Lower lobe of right lung (tissue), 2 donors: ENCODE data around the gene AHI1. TPM values are rescaled to one million over a fixed set of nuclear protein-coding genes. Genes with fewer than 3 reads are reported as not detected.

Source experiments
- ATAC-seq, 2 donors: fragments of 200-7000 bp; cut with Tn5 transposase; one replicate each; pipeline ENCODE4 v1.9.1; 2020 to 2022; ENCODE audit warnings: mild to moderate bottlenecking in 2 of 2, moderate library complexity in 2 of 2
- DNase-seq: peaks from one replicate; pipeline ENCODE4 v3.0.0-alpha.2; 2020
- H3K27ac ChIP-seq: fragments of 200-600 bp; one replicate; pipeline ENCODE4 v1.8.0; 2022
- H3K27me3 ChIP-seq: fragments of 200-600 bp; one replicate; pipeline ENCODE4 v1.8.0; 2022; ENCODE audit warnings: low read depth
- H3K36me3 ChIP-seq: fragments of 200-600 bp; one replicate; pipeline ENCODE4 v1.8.0; 2022; ENCODE audit warnings: mild to moderate bottlenecking
- H3K4me1 ChIP-seq: fragments of 200-600 bp; one replicate; pipeline ENCODE4 v1.8.0; 2022
- H3K4me3 ChIP-seq: fragments of 200-600 bp; one replicate; pipeline ENCODE4 v1.8.0; 2022; ENCODE audit warnings: mild to moderate bottlenecking
- H3K9me3 ChIP-seq: fragments of 200-600 bp; one replicate; pipeline ENCODE4 v1.8.0; 2022
- intact Hi-C: fragments of 100-400 bp; cut with DNase I; formaldehyde crosslinking; loops from one replicate; pipeline ENCODE4 v1.11.0; 2022
- total RNA-seq: library from RNA; stranded (reverse); fragmentation: NEBNext Ultra II Directional; extraction: Animal tissue kit (Norgen Biotek cat#: 25700); gene quantifications from one replicate; pipeline ENCODE4 v1.2.1, GENCODE V29; 2021
- TF ChIP-seq, protein P1 (sequence below): fragments of 200-600 bp; IDR thresholded peaks from one replicate; pipeline ENCODE4 v1.8.0; 2022; ENCODE audit warnings: antibody characterized with exemption, mild to moderate bottlenecking
- donor health status: DM: no; HTN: yes; CAD: no; lungs with severe emphysema.

AHI1 gene
- total RNA-seq, 1 donor from 2014 or later, result 31.7 TPM

- H3K27me3 ChIP-seq, result no peaks in the 10 kb centered on the region
- H3K4me3 ChIP-seq, result no peak overlapping the region
- DNase-seq (no peak), ATAC-seq (no peak)
- no peak overlapping the region for H3K27ac ChIP-seq
- intact Hi-C loops, result no loop called here
- TF ChIP-seq, protein P1, sequence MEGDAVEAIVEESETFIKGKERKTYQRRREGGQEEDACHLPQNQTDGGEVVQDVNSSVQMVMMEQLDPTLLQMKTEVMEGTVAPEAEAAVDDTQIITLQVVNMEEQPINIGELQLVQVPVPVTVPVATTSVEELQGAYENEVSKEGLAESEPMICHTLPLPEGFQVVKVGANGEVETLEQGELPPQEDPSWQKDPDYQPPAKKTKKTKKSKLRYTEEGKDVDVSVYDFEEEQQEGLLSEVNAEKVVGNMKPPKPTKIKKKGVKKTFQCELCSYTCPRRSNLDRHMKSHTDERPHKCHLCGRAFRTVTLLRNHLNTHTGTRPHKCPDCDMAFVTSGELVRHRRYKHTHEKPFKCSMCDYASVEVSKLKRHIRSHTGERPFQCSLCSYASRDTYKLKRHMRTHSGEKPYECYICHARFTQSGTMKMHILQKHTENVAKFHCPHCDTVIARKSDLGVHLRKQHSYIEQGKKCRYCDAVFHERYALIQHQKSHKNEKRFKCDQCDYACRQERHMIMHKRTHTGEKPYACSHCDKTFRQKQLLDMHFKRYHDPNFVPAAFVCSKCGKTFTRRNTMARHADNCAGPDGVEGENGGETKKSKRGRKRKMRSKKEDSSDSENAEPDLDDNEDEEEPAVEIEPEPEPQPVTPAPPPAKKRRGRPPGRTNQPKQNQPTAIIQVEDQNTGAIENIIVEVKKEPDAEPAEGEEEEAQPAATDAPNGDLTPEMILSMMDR, result no peak
- no peaks in the 10 kb centered on the region for H3K36me3 ChIP-seq
- H3K4me1 ChIP-seq, result no peaks in the 10 kb centered on the region
- H3K9me3 ChIP-seq, result no peaks in the 10 kb centered on the region
Observed at GRCh38 chr6:135520781-135521180, 23.2 kb upstream of the AHI1 start.

GRCh38 chr6:135519348-135519747, 21.8 kb upstream of the AHI1 start:
- Histone ChIP-seq H3K9me3 (no peaks in the 10 kb centered on the region), H3K4me3 (no peak overlapping the region), H3K4me1 (no peaks in the 10 kb centered on the region), H3K27ac (no peak overlapping the region), H3K36me3 (no peaks in the 10 kb centered on the region), H3K27me3 (no peaks in the 10 kb centered on the region)
- DNase-seq, result no peak
- TF ChIP-seq, protein P1, result no peak
- intact Hi-C loops, result no loop called here
- ATAC-seq, result no peak

DNA sequence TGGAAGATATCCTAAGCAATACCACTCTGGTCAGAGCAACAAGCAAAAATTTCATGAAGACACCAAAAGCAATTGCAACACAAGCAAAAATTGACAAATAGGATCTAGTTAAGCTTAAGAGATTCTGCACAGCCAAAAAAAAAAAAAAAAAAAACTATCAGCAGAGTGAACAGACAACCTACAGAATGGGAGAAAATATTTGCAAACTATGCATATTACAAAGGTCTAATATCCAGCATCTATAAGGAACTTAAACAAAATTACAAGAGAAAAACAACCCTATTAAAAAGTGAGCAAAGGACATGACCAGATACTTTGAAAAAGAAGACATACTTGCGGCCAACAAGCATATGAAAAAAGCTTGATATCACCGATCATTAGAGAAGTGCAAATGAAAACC, 20.0 kb upstream of the AHI1 start:
- no peaks in the 10 kb centered on the region for H3K36me3 ChIP-seq
- TF ChIP-seq, protein P1, result no peak
- intact Hi-C loops, result no loop called here
- H3K27me3 ChIP-seq, result no peaks in the 10 kb centered on the region
- no peak overlapping the region for H3K4me3 ChIP-seq
- no peaks in the 10 kb centered on the region for H3K9me3 ChIP-seq
- ATAC-seq (no peak), DNase-seq (no peak)
- H3K4me1 ChIP-seq, result no peaks in the 10 kb centered on the region
- no peak overlapping the region for H3K27ac ChIP-seq

GRCh38 chr6:135514706-135515105, 17.2 kb upstream of the AHI1 start:
- Histone ChIP-seq H3K36me3 (no peaks in the 10 kb centered on the region), H3K4me1 (no peaks in the 10 kb centered on the region), H3K27me3 (no peaks in the 10 kb centered on the region), H3K9me3 (no peaks in the 10 kb centered on the region), H3K4me3 (no peak overlapping the region), H3K27ac (no peak overlapping the region)
- ATAC-seq, result no peak
- intact Hi-C loops, result no loop called here
- TF ChIP-seq, protein P1, result no peak
- no peak for DNase-seq

- H3K36me3 ChIP-seq, result no peaks in the 10 kb centered on the region
- DNase-seq (no peak), ATAC-seq (peak; percentile 76 to 80)
- H3K4me1 ChIP-seq, result no peaks in the 10 kb centered on the region
- H3K4me3 ChIP-seq, result no peak overlapping the region
- intact Hi-C loops, result no loop called here
- H3K27ac ChIP-seq, result no peak overlapping the region
- no peaks in the 10 kb centered on the region for H3K9me3 ChIP-seq
- no peaks in the 10 kb centered on the region for H3K27me3 ChIP-seq
- TF ChIP-seq, protein P1, result peak; percentile 59
Observed at GRCh38 chr6:135506270-135506997, 8.9 kb upstream of the AHI1 start.
